H9 (cell line): Measurements from ENCODE around the gene MUC5B. TPM values are rescaled to one million over a fixed set of nuclear protein-coding genes. Genes with fewer than 3 reads are reported as not detected.

ENCODE experiments used
- DNase-seq: peaks from one replicate; pipeline ENCODE4 v3.0.0-alpha.2; 2017
- H2AFZ ChIP-seq: one replicate; pipeline ENCODE4 v1.6.1; 2013; ENCODE audit warnings: mild to moderate bottlenecking, low read length, control low read depth, moderate library complexity
- H2AK5ac ChIP-seq: 2 replicates; pipeline ENCODE4 v1.6.1; 2013; ENCODE audit warnings: low read length, control low read depth, mixed read lengths; ENCODE audit not compliant: insufficient read length
- H2BK120ac ChIP-seq: one replicate; pipeline ENCODE4 v1.6.1; 2013; ENCODE audit warnings: low read depth, mild to moderate bottlenecking, low read length, control low read depth, inconsistent platforms; ENCODE audit not compliant: poor library complexity, severe bottlenecking
- H2BK12ac ChIP-seq: 2 replicates; pipeline ENCODE4 v1.6.1; 2013; ENCODE audit warnings: low read length, control low read depth, mixed read lengths, low read depth; ENCODE audit not compliant: insufficient read length
- H2BK15ac ChIP-seq: 2 replicates; pipeline ENCODE4 v1.6.1; 2013; ENCODE audit warnings: low read depth, low read length, control low read depth
- H2BK20ac ChIP-seq: one replicate; pipeline ENCODE4 v1.6.1; 2013; ENCODE audit warnings: low read depth, mild to moderate bottlenecking, low read length, control low read depth, inconsistent platforms; ENCODE audit not compliant: poor library complexity, severe bottlenecking
- H2BK5ac ChIP-seq: 2 replicates; pipeline ENCODE4 v1.6.1; 2013; ENCODE audit warnings: low read length, control low read depth, mixed read lengths; ENCODE audit not compliant: insufficient read length
- H3K14ac ChIP-seq: 2 replicates; pipeline ENCODE4 v1.6.1; 2013; ENCODE audit warnings: low read length, control low read depth; ENCODE audit not compliant: insufficient read depth
- H3K18ac ChIP-seq: 2 replicates; pipeline ENCODE4 v1.6.1; 2013; ENCODE audit warnings: low read depth, mild to moderate bottlenecking, mixed read lengths, low read length, control low read depth; ENCODE audit not compliant: insufficient read length
- H3K23ac ChIP-seq: 2 replicates; pipeline ENCODE4 v1.6.1; 2013; ENCODE audit warnings: low read length, control low read depth, mixed read lengths, low read depth; ENCODE audit not compliant: insufficient read length
- H3K23me2 ChIP-seq: 2 replicates; pipeline ENCODE4 v1.6.1; 2013; ENCODE audit warnings: low read depth, mild to moderate bottlenecking, mixed read lengths, low read length, control low read depth; ENCODE audit not compliant: insufficient read length, poor library complexity, severe bottlenecking
- H3K27ac ChIP-seq: 2 replicates; pipeline ENCODE4 v1.5.1; 2013; ENCODE audit warnings: low read length, control low read depth, mixed read lengths, low read depth; ENCODE audit not compliant: insufficient read length
- H3K27me3 ChIP-seq: 2 replicates; pipeline ENCODE4 v1.6.1; 2013; ENCODE audit warnings: low read length, control low read depth, inconsistent platforms; ENCODE audit not compliant: insufficient read depth
- H3K4ac ChIP-seq: 2 replicates; pipeline ENCODE4 v1.6.1; 2013; ENCODE audit warnings: low read depth, mild to moderate bottlenecking, control low read depth, inconsistent platforms, low read length, moderate library complexity
- H3K4me1 ChIP-seq: 2 replicates; pipeline ENCODE4 v1.6.1; 2013; ENCODE audit warnings: low read length, control low read depth, inconsistent platforms; ENCODE audit not compliant: insufficient read depth
- H3K4me2 ChIP-seq: 2 replicates; pipeline ENCODE4 v1.6.1; 2013; ENCODE audit warnings: low read length, control low read depth, mixed read lengths; ENCODE audit not compliant: insufficient read length, insufficient read depth
- H3K56ac ChIP-seq: 2 replicates; pipeline ENCODE4 v1.6.1; 2013; ENCODE audit warnings: low read depth, mild to moderate bottlenecking, mixed read lengths, low read length, control low read depth; ENCODE audit not compliant: insufficient read length
- H3K79me1 ChIP-seq: 2 replicates; pipeline ENCODE4 v1.6.1; 2013; ENCODE audit warnings: low read depth, mild to moderate bottlenecking, moderate library complexity, low read length, control low read depth, inconsistent platforms; ENCODE audit not compliant: insufficient read depth, poor library complexity, severe bottlenecking
- H3K79me2 ChIP-seq: 2 replicates; pipeline ENCODE4 v1.6.1; 2013; ENCODE audit warnings: low read length, control low read depth, inconsistent platforms; ENCODE audit not compliant: insufficient read depth
- H3K9ac ChIP-seq: 2 replicates; pipeline ENCODE4 v1.6.1; 2013; ENCODE audit warnings: low read length, control low read depth, mixed read lengths; ENCODE audit not compliant: insufficient read length; ENCODE audit errors: extremely low read depth
- H3K9me3 ChIP-seq: one replicate; pipeline ENCODE4 v1.6.1; 2013; ENCODE audit warnings: low read depth, low read length, inconsistent platforms; ENCODE audit not compliant: control insufficient read depth
- H3T11ph ChIP-seq: one replicate; pipeline ENCODE4 v1.6.1; 2013; ENCODE audit warnings: mild to moderate bottlenecking, low read length, control low read depth, inconsistent platforms
- H4K20me1 ChIP-seq: one replicate; pipeline ENCODE4 v1.6.1; 2013; ENCODE audit not compliant: control insufficient read depth, insufficient read length, insufficient read depth
- H4K5ac ChIP-seq: 2 replicates; pipeline ENCODE4 v1.6.1; 2013; ENCODE audit warnings: low read depth, mild to moderate bottlenecking, mixed read lengths, low read length, control low read depth; ENCODE audit not compliant: insufficient read length
- H4K8ac ChIP-seq: replicated peaks from 2 replicates; pipeline ENCODE4 v1.6.1; 2013; ENCODE audit warnings: low read length, control low read depth, mixed read lengths, low read depth; ENCODE audit not compliant: insufficient read length
- H4K91ac ChIP-seq: 2 replicates; pipeline ENCODE4 v1.6.1; 2013; ENCODE audit warnings: low read depth, mild to moderate bottlenecking, moderate library complexity, mixed read lengths, low read length, control low read depth; ENCODE audit not compliant: insufficient read length
- H3K27ac Mint-ChIP-seq, 3 experiments: 2 replicates in 2 of 3; 3 replicates in 1 of 3; pipeline ENCODE4 v1.8.0; 2020 to 2021; ENCODE audit warnings: mixed read lengths in 3 of 3, mild to moderate bottlenecking in 1 of 3, moderate library complexity in 1 of 3
- H3K27me3 Mint-ChIP-seq: 2 replicates; pipeline ENCODE4 v1.8.0; 2021; ENCODE audit warnings: low read depth, mild to moderate bottlenecking, moderate library complexity, mixed read lengths
- H3K36me3 Mint-ChIP-seq, 3 experiments: 2 replicates in 2 of 3; 3 replicates in 1 of 3; pipeline ENCODE4 v1.8.0; 2020 to 2021; ENCODE audit warnings: low read depth in 3 of 3, mixed read lengths in 3 of 3; ENCODE audit not compliant: insufficient read depth in 1 of 3
- H3K4me1 Mint-ChIP-seq, 2 experiments: 2 replicates each; pipeline ENCODE4 v1.8.0; 2020; ENCODE audit warnings: mixed read lengths in 2 of 2
- H3K4me3 Mint-ChIP-seq, 2 experiments: 2 replicates in 1 of 2; 3 replicates in 1 of 2; pipeline ENCODE4 v1.8.0; 2020 to 2021; ENCODE audit warnings: mild to moderate bottlenecking in 2 of 2, mixed read lengths in 2 of 2, moderate library complexity in 1 of 2
- H3K9me3 Mint-ChIP-seq, 2 experiments: 2 replicates in 1 of 2; 3 replicates in 1 of 2; pipeline ENCODE4 v1.8.0; 2020; ENCODE audit warnings: mild to moderate bottlenecking in 2 of 2, mixed read lengths in 2 of 2, moderate library complexity in 1 of 2
- WGBS: extraction: QIAGEN DNeasy Blood & Tissue Kit; methylation state at CpG from one replicate; pipeline ENCODE4 v1.1.7; 2013; ENCODE audit warnings: missing lambda C conversion rate, low lambda C conversion rate, mixed read lengths; ENCODE audit not compliant: insufficient read length; ENCODE audit errors: extremely low coverage; 5-methylcytosine and 5-hydroxymethylcytosine counted together
- total RNA-seq: library from RNA; stranded (reverse); gene quantifications from 2 replicates; pipeline ENCODE4 v1.2.1, GENCODE V29; 2021
- TF ChIP-seq, protein P1 (sequence below): fragments of 200-600 bp; sonication (generic); conservative IDR thresholded peaks from 3 replicates; pipeline ENCODE4 v1.8.0; 2021; ENCODE audit warnings: antibody characterized with exemption, mild to moderate bottlenecking

Gene MUC5B
- total RNA-seq, 1 experiment from 2014 or later = not detected

DNA sequence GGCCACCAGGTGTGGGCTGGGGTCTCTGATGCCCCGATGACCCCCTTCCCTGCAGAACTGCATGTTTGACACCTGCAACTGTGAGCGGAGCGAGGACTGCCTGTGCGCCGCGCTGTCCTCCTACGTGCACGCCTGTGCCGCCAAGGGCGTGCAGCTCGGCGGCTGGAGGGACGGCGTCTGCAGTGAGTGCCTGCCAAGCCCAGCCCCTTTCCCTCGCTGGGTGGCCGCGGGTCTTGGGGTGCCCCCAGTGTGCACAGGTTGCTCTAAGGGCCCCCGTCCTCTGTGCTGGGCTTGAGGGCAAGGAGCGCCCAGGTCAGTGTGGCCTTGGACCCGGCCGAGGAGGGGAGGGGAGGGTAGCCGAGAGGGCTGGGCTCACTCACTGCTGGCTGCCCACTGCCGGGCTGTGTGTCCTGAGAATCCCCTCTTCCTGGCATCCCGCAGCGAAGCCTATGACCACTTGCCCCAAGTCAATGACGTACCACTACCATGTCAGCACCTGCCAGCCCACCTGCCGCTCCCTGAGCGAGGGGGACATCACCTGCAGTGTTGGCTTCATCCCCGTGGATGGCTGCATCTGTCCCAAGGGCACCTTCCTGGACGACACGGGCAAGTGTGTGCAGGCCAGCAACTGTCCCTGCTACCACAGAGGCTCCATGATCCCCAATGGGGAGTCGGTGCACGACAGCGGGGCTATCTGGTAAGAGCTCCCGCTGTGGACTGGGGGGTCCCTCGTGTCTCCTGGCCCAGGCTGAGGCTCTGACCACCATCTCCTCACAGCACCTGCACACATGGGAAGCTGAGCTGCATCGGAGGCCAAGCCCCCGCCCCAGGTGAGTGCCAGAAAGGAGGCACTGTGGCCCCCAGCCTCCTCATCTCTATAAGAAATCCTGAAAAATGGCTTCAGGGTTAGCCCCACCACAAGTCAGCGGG is 48.2 kb upstream of the MUC5B start:
- no peaks in the 10 kb centered on the region for H3K9me3 ChIP-seq
- H3K27ac Mint-ChIP-seq = no peak overlapping the region
- peaks cover 0 to 9% (median 5%) of the 10 kb centered on the region in 3 experiments; a peak in 3 of 7 replicates for H3K36me3 Mint-ChIP-seq
- no peak overlapping the region for H2BK15ac ChIP-seq
- H4K20me1 ChIP-seq = no peaks in the 10 kb centered on the region
- no peak overlapping the region for H2BK20ac ChIP-seq
- H3T11ph ChIP-seq = no peak overlapping the region
- H3K18ac ChIP-seq = no peak overlapping the region
- no peaks in the 10 kb centered on the region for H3K27me3 ChIP-seq
- H3K27ac ChIP-seq = no peak overlapping the region
- no peak overlapping the region for H4K91ac ChIP-seq
- H3K79me1 ChIP-seq = no peaks in the 10 kb centered on the region
- H3K9me3 Mint-ChIP-seq = peaks cover 28 to 44% of the 10 kb centered on the region in 2 experiments
- H3K9ac ChIP-seq = no peak overlapping the region
- H3K79me2 ChIP-seq = no peaks in the 10 kb centered on the region; the same call in 1 of the 2 replicates
- no peaks in the 10 kb centered on the region for H3K23me2 ChIP-seq
- H4K8ac ChIP-seq = no peak overlapping the region
- TF ChIP-seq, protein P1, sequence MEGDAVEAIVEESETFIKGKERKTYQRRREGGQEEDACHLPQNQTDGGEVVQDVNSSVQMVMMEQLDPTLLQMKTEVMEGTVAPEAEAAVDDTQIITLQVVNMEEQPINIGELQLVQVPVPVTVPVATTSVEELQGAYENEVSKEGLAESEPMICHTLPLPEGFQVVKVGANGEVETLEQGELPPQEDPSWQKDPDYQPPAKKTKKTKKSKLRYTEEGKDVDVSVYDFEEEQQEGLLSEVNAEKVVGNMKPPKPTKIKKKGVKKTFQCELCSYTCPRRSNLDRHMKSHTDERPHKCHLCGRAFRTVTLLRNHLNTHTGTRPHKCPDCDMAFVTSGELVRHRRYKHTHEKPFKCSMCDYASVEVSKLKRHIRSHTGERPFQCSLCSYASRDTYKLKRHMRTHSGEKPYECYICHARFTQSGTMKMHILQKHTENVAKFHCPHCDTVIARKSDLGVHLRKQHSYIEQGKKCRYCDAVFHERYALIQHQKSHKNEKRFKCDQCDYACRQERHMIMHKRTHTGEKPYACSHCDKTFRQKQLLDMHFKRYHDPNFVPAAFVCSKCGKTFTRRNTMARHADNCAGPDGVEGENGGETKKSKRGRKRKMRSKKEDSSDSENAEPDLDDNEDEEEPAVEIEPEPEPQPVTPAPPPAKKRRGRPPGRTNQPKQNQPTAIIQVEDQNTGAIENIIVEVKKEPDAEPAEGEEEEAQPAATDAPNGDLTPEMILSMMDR = no peak
- H2AK5ac ChIP-seq = no peak overlapping the region
- no CpG with 5 or more reads among the region's 39 CpGs for WGBS
- peak overlapping the region; percentile 31 for H3K14ac ChIP-seq
- no peak overlapping the region for H3K56ac ChIP-seq
- H2BK120ac ChIP-seq = no peak overlapping the region
- H3K4me1 ChIP-seq = no peaks in the 10 kb centered on the region
- H2BK12ac ChIP-seq = no peak overlapping the region
- H4K5ac ChIP-seq = no peak overlapping the region
- H3K4me1 Mint-ChIP-seq = no peaks in the 10 kb centered on the region
- no peak overlapping the region for H3K4me3 Mint-ChIP-seq
- no peak overlapping the region for H3K4me2 ChIP-seq
- no peak overlapping the region for H2BK5ac ChIP-seq
- H3K27me3 Mint-ChIP-seq = no peaks in the 10 kb centered on the region; the same call in 1 of the 2 replicates
- no peak for DNase-seq
- no peak overlapping the region for H3K4ac ChIP-seq
- H3K23ac ChIP-seq = no peak overlapping the region
- H2AFZ ChIP-seq = no peak overlapping the region
